GM12801 (cell line): ENCODE data around the gene TPBGL.

Experiments used
- TF ChIP-seq, protein P1 (sequence below): IDR thresholded peaks from one replicate; pipeline ENCODE4 v1.5.1; 2011; ENCODE audit warnings: control low read depth; ENCODE audit not compliant: insufficient read length; ENCODE audit errors: extremely low read depth

Gene TPBGL

GRCh38 chr11:75276686-75277085 lies 36.1 kb downstream of the TPBGL start:
- TF ChIP-seq, protein P1, sequence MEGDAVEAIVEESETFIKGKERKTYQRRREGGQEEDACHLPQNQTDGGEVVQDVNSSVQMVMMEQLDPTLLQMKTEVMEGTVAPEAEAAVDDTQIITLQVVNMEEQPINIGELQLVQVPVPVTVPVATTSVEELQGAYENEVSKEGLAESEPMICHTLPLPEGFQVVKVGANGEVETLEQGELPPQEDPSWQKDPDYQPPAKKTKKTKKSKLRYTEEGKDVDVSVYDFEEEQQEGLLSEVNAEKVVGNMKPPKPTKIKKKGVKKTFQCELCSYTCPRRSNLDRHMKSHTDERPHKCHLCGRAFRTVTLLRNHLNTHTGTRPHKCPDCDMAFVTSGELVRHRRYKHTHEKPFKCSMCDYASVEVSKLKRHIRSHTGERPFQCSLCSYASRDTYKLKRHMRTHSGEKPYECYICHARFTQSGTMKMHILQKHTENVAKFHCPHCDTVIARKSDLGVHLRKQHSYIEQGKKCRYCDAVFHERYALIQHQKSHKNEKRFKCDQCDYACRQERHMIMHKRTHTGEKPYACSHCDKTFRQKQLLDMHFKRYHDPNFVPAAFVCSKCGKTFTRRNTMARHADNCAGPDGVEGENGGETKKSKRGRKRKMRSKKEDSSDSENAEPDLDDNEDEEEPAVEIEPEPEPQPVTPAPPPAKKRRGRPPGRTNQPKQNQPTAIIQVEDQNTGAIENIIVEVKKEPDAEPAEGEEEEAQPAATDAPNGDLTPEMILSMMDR, result no peak

GRCh38 chr11:75277211-75277805 lies 36.7 kb downstream of the TPBGL start:
- TF ChIP-seq, protein P1, result no peak

DNA sequence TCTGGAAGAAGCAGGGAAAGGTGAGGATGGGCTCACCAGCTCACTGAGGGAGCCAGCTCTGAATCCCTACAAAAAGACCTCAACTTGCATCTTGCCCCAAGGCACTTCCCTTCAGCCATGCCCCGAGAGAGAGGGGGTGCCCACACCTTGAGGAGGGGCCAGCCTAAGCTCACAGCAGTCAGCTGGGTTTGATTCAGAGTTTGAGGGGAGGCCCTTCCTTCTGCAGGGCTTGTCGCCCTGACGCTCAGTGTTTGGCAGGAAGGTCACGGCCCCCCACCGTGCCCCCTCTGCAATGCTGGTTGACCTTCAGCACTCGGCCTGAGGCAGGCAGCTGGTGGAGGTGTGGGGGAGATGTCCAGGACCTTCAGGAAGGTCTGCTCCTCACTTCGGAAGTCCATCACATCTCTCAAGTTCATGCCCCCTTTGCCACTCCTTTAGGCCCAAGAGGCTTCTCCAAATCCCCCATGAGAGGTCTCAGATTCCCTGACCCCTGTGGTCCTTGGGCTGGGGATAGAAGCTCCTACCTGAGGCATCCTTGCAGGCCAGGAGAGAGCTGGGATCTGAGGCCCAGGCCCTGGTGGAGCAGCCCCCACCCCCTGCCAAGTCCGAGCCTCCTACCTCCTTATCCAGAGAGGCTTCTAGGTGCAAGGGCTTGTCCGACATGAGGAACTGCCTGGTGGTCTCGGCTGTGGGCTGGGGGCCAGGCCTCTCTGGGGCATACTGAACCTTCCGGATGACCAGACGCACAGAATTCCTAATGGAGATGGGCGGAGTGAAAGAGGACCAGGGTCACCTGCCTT lies 37.6 kb downstream of the TPBGL start:
- TF ChIP-seq, protein P1, result no peak

GRCh38 chr11:75279273-75279672 lies 38.7 kb downstream of the TPBGL start:
- TF ChIP-seq, protein P1, result no peak

GRCh38 chr11:75280227-75280701 lies 39.7 kb downstream of the TPBGL start:
- TF ChIP-seq, protein P1, result no peak

- TF ChIP-seq, protein P1, result no peak
Measured at GRCh38 chr11:75280770-75281468, 40.3 kb downstream of the TPBGL start.

- TF ChIP-seq, protein P1, result no peak
Measured at GRCh38 chr11:75281469-75282095, 41.0 kb downstream of the TPBGL start.
